Fibroblast of lung (primary cell): Measurements from ENCODE around the gene RAB36. TPM values are rescaled to one million over a fixed set of nuclear protein-coding genes. Genes with fewer than 3 reads are reported as not detected.

Experiments
- DNase-seq, 2 donors: peaks; one replicate each; pipeline versions ENCODE4 v3.0.0 to v3.0.0-alpha.2; 2010; ENCODE audit warnings: low read depth in 2 of 2
- H2AFZ ChIP-seq: 2 replicates; pipeline ENCODE4 v1.5.1; 2012; ENCODE audit warnings: low read length, control low read depth, inconsistent platforms
- H3K27ac ChIP-seq: 2 replicates; pipeline ENCODE4 v1.5.1; 2011; ENCODE audit warnings: low read length, control low read depth; ENCODE audit not compliant: insufficient read depth
- H3K27me3 ChIP-seq: 2 replicates; pipeline ENCODE4 v1.5.1; 2011; ENCODE audit warnings: mild to moderate bottlenecking, low read length; ENCODE audit not compliant: control insufficient read depth, insufficient read depth
- H3K36me3 ChIP-seq: 2 replicates; pipeline ENCODE4 v1.5.1; 2011; ENCODE audit warnings: low read length; ENCODE audit not compliant: control insufficient read depth, insufficient read depth
- H3K4me1 ChIP-seq: 2 replicates; pipeline ENCODE4 v1.5.1; 2011; ENCODE audit warnings: low read length; ENCODE audit not compliant: control insufficient read depth, insufficient read depth; ENCODE audit errors: extremely low read depth
- H3K4me2 ChIP-seq: 2 replicates; pipeline ENCODE4 v1.5.1; 2011; ENCODE audit warnings: low read length, control low read depth; ENCODE audit not compliant: insufficient read depth; ENCODE audit errors: extremely low read depth
- H3K4me3 ChIP-seq, 4 experiments: fragments of 200-600 bp in 1 of 4; sonication (generic) in 1 of 4; replicated peaks in 1 of 4; 2 replicates each; pipeline ENCODE4 v1.5.1; 2011 to 2016; ENCODE audit warnings: low read length in 4 of 4, low read depth in 3 of 4, mild to moderate bottlenecking in 3 of 4, control low read depth in 2 of 4, inconsistent platforms in 1 of 4, mixed read lengths in 1 of 4; ENCODE audit not compliant: insufficient read depth in 1 of 4; ENCODE audit errors: control extremely low read depth in 1 of 4
- H3K79me2 ChIP-seq: 2 replicates; pipeline ENCODE4 v1.5.1; 2012; ENCODE audit warnings: mild to moderate bottlenecking, low read length, inconsistent platforms; ENCODE audit not compliant: control insufficient read depth, insufficient read depth
- H3K9ac ChIP-seq: 2 replicates; pipeline ENCODE4 v1.5.1; 2011; ENCODE audit warnings: mild to moderate bottlenecking, low read length, control low read depth; ENCODE audit not compliant: insufficient read depth
- H3K9me3 ChIP-seq: 2 replicates; pipeline ENCODE4 v1.5.1; 2012; ENCODE audit warnings: low read depth, low read length; ENCODE audit not compliant: control insufficient read depth, insufficient read depth
- H4K20me1 ChIP-seq: 2 replicates; pipeline ENCODE4 v1.5.1; 2011; ENCODE audit warnings: low read length; ENCODE audit not compliant: control insufficient read depth, insufficient read depth; ENCODE audit errors: extremely low read depth
- EZH2 ChIP-seq: IDR thresholded peaks from 2 replicates; pipeline ENCODE4 v1.5.1; 2012; ENCODE audit warnings: low read length, control low read depth, mild to moderate bottlenecking; ENCODE audit errors: missing control alignments
- polyA plus RNA-seq, 2 donors: library from polyadenylated mRNA; depleted of rRNA in 1 of 2; stranded (reverse) in 1 of 2; unstranded in 1 of 2; fragments of >200 nt; gene quantifications; 2 replicates each; pipeline ENCODE4 v1.2.1, GENCODE V29; 2011 to 2012; ENCODE audit warnings: missing spikeins in 1 of 2
- total RNA-seq: library from RNA; depleted of rRNA; stranded (reverse); fragments of >200 nt; gene quantifications from 2 replicates; pipeline ENCODE4 v1.2.1, GENCODE V29; 2014
- TF ChIP-seq, protein P1 (sequence below), 2 donors: IDR thresholded peaks in 1 of 2; conservative IDR thresholded peaks in 1 of 2; 1 replicate in 1 of 2; 2 replicates in 1 of 2; pipeline ENCODE4 v1.5.1; 2011 to 2012; ENCODE audit warnings: low read length in 2 of 2, control low read depth in 1 of 2, inconsistent platforms in 1 of 2, low read depth in 1 of 2, mild to moderate bottlenecking in 1 of 2

Gene RAB36
- total and polyA plus RNA-seq, 2 donors (not counting 1 experiment from before 2014, with no cell fraction given): 2.5 to 3.7 TPM

- no peak overlapping the region for H2AFZ ChIP-seq
- H3K4me1 ChIP-seq: no peaks in the 10 kb centered on the region
- H3K4me3 ChIP-seq: no peak overlapping the region
- H4K20me1 ChIP-seq: no peaks in the 10 kb centered on the region
- H3K4me2 ChIP-seq: no peak overlapping the region
- H3K9me3 ChIP-seq: no peaks in the 10 kb centered on the region
- no peak for DNase-seq
- peaks cover 1% of the 10 kb centered on the region for H3K36me3 ChIP-seq
- no peaks in the 10 kb centered on the region for H3K79me2 ChIP-seq
- TF ChIP-seq EZH2: no peak
- TF ChIP-seq, protein P1, sequence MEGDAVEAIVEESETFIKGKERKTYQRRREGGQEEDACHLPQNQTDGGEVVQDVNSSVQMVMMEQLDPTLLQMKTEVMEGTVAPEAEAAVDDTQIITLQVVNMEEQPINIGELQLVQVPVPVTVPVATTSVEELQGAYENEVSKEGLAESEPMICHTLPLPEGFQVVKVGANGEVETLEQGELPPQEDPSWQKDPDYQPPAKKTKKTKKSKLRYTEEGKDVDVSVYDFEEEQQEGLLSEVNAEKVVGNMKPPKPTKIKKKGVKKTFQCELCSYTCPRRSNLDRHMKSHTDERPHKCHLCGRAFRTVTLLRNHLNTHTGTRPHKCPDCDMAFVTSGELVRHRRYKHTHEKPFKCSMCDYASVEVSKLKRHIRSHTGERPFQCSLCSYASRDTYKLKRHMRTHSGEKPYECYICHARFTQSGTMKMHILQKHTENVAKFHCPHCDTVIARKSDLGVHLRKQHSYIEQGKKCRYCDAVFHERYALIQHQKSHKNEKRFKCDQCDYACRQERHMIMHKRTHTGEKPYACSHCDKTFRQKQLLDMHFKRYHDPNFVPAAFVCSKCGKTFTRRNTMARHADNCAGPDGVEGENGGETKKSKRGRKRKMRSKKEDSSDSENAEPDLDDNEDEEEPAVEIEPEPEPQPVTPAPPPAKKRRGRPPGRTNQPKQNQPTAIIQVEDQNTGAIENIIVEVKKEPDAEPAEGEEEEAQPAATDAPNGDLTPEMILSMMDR (conservative IDR thresholded peaks at IDR 0.05 in 1 of 2, IDR thresholded peaks at IDR 0.05 in 1 of 2; ENCODE audit: low read depth in 1 of 2, low read length in 2 of 2): no peak
- no peak overlapping the region for H3K27ac ChIP-seq
- no peaks in the 10 kb centered on the region for H3K27me3 ChIP-seq
- no peak overlapping the region for H3K9ac ChIP-seq
These were observed 9.2 kb downstream of the RAB36 start for GRCh38 chr22:23154461-23154860.

- Histone ChIP-seq H2AFZ (no peak overlapping the region), H3K4me2 (no peak overlapping the region), H3K79me2 (no peaks in the 10 kb centered on the region), H3K4me3 (no peak overlapping the region), H3K36me3 (peaks cover 1% of the 10 kb centered on the region), H3K27me3 (no peaks in the 10 kb centered on the region), H4K20me1 (no peaks in the 10 kb centered on the region), H3K9ac (no peak overlapping the region), H3K9me3 (no peaks in the 10 kb centered on the region), H3K4me1 (no peaks in the 10 kb centered on the region), H3K27ac (no peak overlapping the region)
- no peak for TF ChIP-seq EZH2
- TF ChIP-seq, protein P1 (conservative IDR thresholded peaks at IDR 0.05 in 1 of 2, IDR thresholded peaks at IDR 0.05 in 1 of 2; ENCODE audit: low read depth in 1 of 2, low read length in 2 of 2): no peak
- DNase-seq: no peak
These were observed 9.9 kb downstream of the RAB36 start for GRCh38 chr22:23155143-23155542.

DNA sequence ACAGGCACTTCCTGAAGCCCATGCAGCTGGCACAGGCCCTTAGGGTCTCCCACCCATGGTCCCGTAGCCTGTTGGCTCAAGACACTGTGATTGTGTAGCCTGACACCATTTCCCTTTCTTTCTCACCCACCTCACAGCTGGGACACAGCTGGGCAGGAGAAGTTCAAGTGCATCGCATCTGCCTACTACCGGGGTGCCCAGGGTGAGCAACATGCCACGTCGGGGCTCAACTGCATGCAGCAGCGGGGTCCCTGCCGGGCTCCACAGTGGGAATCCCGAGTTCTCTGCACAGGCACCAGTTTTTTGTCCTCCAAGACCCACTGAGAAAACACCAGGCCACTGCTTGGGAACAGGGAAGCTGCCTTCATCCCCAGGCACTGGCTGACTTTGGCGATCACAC, 10.6 kb downstream of the RAB36 start:
- TF ChIP-seq EZH2: no peak
- TF ChIP-seq, protein P1 (conservative IDR thresholded peaks at IDR 0.05 in 1 of 2, IDR thresholded peaks at IDR 0.05 in 1 of 2; ENCODE audit: low read depth in 1 of 2, low read length in 2 of 2): no peak
- no peak overlapping the region for H3K27ac ChIP-seq
- no peaks in the 10 kb centered on the region for H3K9me3 ChIP-seq
- peaks cover 1% of the 10 kb centered on the region for H3K36me3 ChIP-seq
- no peak overlapping the region for H3K4me3 ChIP-seq
- no peak overlapping the region for H3K4me2 ChIP-seq
- DNase-seq: no peak
- H4K20me1 ChIP-seq: no peaks in the 10 kb centered on the region
- no peaks in the 10 kb centered on the region for H3K79me2 ChIP-seq
- H3K27me3 ChIP-seq: no peaks in the 10 kb centered on the region
- no peak overlapping the region for H2AFZ ChIP-seq
- no peak overlapping the region for H3K9ac ChIP-seq
- no peaks in the 10 kb centered on the region for H3K4me1 ChIP-seq
